Activated CD4-positive, alpha-beta T cell treated with anti-CD3 and anti-CD28 coated beads, Interleukin-2, Interleukin-4, amounts not matched to agents 100 ng/mL and 50 ng/mL, durations not matched to agents 16 hours and 8 hours (primary cell): ENCODE data around the gene SOBP.
"Not testable (repeated sequence)": the region's sequence is repeated elsewhere in the genome, so short reads cannot be mapped to it uniquely, and the experiment has no call there.

ENCODE experiments used
- DNase-seq: peaks from one replicate; pipeline ENCODE4 v3.0.0-alpha.2; 2020; ENCODE audit warnings: low spot score

SOBP gene, protein sequence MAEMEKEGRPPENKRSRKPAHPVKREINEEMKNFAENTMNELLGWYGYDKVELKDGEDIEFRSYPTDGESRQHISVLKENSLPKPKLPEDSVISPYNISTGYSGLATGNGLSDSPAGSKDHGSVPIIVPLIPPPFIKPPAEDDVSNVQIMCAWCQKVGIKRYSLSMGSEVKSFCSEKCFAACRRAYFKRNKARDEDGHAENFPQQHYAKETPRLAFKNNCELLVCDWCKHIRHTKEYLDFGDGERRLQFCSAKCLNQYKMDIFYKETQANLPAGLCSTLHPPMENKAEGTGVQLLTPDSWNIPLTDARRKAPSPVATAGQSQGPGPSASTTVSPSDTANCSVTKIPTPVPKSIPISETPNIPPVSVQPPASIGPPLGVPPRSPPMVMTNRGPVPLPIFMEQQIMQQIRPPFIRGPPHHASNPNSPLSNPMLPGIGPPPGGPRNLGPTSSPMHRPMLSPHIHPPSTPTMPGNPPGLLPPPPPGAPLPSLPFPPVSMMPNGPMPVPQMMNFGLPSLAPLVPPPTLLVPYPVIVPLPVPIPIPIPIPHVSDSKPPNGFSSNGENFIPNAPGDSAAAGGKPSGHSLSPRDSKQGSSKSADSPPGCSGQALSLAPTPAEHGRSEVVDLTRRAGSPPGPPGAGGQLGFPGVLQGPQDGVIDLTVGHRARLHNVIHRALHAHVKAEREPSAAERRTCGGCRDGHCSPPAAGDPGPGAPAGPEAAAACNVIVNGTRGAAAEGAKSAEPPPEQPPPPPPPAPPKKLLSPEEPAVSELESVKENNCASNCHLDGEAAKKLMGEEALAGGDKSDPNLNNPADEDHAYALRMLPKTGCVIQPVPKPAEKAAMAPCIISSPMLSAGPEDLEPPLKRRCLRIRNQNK

DNA sequence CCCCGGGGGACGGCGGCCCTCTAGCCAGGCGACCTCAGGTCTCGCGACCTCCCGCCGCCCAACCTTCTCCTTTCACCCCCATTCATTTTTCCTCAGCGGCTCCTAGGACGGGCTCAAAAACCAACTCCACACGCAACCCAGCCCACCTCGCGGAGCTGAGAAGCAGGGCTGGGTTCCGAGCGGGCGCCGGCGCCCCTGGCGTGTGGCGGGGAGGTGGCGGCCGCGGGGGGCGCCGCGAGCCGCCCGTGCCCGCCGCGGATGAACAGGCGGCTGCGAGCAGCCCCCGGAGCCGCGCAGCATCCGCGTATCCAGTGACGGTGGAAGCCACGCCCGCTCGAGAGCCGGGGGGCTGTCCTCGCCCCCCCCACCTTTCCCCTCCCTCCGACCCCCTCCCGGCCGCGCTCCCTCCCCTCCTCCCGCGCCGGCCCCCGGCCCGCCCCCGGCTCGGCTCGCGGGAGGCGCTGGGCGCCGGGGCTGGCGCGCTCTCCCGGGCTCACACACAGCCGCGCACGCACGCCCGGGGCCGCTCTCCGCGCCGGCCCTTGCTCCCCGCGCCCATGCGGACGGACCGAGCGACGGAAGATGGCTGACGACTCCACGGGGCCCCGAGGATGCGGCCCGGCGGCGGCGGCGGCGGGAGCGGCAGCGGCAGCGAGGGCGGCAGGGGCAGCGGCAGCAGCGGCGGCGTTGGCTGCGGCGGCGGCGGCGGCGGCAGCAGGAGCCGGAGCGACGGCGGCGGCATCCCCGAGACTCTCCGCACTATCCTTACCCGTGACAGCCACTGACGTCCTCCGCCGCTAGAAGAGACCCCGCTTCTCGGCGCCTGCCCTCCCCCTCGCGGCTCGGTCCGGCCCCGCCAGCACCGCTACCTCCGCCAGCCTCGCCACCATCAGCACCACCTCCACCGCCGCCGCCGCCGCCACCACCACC, at the start of gene SOBP:
SOBP (plus strand) TSS at position 482 of the 930 bp plus-strand sequence. CDS start 500 bp downstream, outside the sequence.
- DNase-seq = peak; percentile 15

DNA sequence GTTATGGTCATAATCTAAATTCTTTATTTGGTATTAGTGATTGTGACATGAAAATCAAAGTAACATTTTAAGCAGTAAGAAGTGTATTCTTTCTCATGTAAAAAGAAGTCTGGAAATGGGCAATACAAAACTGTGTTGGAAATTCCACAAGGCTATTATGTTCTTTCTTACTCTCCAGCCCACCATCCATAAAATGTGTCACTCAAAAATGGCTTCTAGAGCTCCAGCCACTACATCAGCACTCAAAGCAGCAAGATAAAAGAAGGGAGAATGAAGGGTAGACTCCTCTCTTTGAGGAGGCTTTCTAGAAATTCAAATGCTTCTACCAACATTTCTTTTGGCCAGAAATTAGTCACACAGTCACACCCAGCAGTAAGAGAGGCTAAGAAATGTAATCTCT, 49.0 kb upstream of the SOBP start:
- no peak for DNase-seq

DNA sequence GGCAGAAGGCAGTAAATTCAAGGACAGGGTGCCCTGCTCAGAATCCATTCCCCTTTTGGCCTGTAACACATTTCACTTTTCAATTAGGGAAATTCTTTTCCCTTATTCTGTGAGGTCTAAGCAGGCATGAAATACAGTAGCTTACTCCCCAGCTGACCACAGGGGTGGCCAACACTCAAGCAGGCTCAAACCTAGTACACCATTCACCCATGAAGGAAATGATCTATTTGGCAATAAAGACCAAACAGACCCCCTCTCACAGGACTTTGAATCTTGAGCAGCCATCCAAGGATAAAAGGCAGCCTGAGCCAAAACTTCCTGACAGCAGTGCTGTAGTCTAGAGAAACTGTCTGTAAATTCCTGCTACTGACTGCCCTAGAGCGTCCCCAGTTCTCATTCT, 48.2 kb upstream of the SOBP start:
- DNase-seq = no peak

DNA sequence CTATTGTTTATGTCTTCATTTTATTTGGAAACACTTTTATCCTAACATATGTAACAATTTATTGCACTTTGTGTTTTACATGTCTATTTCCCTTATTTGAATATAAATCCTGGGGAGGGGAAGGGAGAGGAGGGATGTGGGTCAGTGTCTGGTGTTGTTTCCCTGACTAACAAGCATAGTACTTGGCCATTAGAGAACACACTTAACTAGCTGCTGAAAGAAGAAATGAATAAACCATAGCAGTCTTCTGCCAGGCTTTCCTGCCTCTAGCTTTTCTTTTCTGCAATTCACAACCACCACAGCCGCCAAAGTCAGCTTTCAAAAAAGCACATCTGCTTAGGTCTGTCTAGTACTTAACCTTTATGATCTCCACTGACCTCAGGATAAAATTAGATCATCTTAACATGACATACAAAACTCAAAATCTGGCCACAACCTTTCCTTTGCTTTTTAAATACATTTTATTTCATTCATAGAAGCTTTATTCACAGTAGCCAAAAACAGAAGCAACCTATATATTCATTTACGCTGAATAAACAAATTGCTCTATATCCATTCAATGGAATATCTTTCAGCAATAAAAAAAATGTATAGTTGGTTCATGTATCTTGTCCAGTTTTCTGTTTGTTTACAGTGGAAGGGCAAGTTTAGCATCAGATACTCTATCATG, 46.8 kb upstream of the SOBP start:
- DNase-seq = no peak

DNA sequence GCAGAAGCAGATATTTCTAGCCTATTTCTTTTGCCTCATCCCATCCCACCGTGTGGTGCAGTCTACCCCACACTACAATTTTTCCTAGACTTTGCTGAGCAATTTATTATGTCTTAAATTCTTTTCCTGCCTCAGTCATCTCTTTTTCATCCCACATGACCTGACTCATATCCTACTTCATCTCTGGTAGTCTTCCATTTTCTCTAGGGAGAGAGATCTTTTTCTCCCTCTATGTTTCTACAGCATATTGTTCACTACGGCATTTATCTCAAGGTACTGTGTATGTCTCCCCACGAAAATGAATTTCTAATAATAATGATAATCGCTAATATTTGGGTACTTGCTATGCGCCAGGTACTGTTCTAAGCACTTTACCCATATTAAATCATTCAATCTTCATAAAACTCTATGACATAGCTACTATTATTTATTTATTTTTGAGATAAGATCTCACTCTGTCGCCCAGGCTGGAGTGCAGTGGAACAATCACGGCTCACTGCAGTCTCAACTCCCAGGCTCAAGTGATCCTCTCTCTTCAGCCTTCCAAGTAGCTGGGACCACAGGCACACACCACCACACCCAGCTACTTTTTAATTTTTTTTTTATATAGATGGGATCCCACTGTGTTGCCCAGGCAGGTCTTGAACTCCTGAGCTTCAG, 46.2 kb upstream of the SOBP start:
- no peak for DNase-seq

DNA sequence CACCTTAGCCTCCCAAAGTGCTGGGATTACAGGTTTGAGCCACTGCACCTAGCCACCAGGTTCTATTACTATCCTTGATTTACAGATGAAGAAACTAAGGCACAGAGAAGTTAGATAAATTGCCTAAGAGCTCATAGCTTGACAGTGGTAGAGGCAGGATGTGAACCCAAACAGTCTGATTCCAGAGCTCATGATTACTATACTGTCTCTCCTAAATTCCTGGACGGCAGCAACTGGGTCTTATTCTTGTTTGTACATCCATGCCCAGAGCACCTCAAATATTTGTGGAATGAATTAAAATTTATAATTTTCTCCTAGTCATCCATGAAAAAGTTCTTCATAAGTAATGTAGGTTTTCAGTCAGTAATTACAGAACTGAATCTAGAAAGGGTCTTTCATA, 45.6 kb upstream of the SOBP start:
- no peak for DNase-seq

DNA sequence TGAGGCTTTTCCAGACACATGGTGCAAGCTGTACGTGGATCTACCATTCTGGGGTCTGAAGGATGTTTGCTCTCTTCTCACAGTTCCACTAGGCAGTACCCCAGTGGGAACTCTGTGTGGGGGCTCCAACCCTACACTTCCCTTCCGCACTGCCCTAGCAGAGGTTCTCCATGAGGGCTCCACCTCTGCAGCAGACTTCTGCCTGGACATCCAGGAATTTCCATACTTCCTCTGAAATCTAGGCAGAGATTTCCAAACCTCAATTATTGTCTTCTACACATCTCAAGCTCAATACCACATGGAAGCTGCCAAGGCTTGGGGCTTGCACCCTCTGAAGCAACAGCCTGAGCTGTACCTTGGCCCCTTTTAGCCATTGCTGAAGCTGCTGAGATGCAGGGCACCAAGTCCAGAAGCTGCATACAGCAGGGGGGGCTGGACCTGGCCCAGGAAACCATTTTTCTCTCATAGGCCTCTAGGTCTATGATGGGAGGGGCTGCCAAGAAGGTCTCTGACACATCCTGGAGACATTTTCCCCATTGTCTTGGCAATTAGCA, 42.2 kb upstream of the SOBP start:
- no peak for DNase-seq

DNA sequence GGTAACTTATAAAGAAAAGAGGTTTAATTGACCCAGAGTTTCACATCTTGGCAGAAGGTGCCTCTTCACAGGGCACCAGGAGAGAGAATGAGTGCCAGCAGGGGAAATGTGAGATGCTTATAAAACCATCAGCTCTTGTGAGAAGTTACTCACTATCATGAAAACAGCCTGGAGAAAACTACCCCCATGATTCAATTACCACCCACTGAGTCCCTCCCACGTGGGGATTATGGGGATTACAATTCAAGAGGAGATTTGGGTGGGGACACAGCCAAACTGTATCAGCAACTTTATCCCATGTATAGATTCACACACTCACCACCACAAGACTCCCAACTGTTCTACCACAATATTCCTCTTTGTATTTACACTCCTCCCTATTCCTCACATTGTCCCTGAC, 41.1 kb upstream of the SOBP start:
- DNase-seq = no peak

DNA sequence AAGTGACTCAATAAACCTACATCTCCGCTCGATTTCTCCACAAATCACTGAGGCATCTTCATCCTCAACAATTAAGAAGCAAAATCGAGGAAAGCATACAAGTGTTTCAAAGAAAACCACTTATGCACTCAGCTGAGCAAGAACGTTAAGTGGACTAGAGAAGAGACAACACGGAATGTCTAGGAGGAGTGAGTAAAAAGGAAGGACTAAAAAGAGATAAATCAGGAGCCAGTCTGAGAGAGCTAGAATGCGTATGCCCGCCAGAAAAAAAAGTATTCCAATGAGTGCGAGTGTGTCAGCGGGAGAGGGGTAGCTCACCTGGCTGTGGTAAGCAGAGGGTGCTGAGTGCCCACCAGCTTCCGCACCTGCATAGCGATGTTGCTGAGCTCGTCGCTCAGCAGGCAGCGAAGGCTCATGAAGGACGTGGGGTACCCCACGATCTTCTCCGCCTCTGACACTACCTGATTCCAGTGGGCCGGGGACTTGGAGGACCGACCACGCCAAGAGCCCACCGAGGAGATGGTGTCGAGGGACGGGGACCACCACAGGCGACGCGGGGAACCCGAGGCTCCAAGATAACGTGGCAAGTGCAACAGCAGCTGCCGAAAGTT, 31.1 kb upstream of the SOBP start:
- peak; percentile 21 for DNase-seq

DNA sequence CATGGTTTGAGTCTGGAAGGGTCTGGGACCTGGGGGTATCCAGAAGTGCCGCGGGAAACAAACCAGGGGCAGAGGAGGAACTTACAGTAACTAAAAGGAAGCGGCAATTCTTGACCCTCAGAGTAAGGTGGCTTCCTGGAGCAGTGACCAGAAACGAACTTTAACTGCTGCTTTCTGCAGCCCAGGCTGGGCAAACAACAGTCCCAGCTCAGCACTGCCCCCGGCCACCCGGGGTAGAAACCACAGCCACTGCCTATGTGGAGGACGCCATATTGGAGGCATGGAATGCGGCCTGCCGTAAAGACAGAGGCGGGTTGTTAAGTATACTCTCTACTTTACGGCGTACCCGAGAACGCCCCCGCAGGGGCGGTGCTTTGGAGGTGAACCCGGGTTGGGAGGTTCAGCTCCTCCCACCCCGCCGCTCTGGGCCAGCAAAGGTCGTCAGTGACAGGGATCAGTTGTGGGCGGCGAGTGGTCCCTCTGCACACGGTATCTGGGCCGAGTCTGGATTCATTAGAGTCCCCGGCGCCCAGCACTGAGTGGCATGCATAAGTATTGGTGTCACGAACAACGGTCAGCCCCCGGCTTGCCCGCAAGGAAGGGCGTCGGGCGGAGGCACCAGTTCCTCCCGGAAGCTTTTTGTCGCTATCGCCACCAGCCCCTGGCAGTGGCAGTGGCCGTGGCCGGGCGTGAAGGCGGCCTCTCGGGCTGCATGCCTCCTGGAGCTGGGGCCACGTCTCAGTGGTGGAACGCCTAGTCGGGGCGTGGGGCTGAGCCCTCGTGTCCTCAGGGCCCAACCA, 30.4 kb upstream of the SOBP start, which contains the start of gene PDSS2:
PDSS2 (minus strand) TSS at position 282 of the 800 bp plus-strand sequence; CDS start at position 3, 279 bp downstream.
- DNase-seq = peak; percentile 98

DNA sequence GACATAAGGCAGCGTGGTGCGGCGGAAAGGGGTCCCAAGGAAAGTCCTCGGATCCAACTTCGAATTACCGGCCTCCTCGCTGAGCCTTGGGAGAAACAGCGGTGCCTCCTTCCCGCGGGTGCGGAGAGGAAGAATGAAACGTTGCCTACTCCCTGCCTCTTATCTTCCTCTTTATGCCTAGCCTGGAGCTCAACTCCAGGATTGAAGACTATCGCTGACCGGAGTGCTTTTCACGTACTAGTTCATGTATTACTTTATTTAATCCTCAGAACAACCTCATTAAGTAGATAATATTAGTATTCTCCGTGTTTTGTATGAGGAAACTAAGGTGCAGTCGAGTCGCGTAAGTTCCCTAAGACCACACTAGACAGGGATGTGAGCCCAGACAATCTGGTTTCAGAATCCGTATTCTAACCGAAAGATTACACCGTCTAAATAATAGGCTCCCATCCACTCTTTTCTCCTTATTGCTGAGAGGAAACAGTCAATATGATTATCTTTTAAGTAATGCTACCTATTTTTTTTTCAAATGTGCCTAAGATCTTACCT, 29.8 kb upstream of the SOBP start:
- no peak for DNase-seq

DNA sequence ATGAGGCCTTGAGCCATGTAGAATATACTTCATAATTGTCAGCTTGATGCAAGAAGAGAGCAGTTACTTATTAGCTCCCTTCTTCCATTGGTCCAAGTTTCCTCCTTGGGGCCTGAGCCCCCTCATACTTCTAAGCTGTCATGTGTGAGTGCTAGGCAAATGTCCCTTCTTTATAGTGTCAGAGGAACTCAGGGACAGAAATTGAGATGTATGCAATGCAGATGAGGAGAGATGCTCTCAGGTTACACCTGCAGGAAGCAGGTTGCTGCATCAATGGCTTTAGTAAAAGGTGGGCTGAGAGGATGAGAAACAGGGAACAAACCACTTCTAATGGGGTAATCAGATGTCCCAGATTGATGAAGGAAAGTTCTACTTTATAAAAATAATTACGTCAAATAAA, 23.9 kb upstream of the SOBP start:
- DNase-seq = no peak

DNA sequence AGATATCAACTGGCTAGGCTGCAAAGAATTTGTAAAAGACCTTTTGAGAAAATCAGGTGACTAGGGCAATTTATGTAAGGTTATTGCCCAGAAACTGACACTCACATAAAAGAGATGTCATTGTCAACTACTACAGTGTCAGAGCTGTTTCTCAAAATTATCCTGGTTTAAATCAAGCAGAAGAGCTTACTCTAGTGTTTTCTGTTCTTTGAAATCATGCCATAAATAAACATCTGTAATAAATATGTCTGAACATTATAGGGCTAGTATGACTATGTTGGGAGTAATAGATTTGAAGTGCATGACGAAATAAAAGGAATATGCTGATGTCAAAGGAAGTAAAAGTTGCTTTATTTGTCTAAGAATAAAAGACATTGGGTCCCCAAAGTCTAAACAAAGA, 19.6 kb upstream of the SOBP start:
- DNase-seq = no peak

DNA sequence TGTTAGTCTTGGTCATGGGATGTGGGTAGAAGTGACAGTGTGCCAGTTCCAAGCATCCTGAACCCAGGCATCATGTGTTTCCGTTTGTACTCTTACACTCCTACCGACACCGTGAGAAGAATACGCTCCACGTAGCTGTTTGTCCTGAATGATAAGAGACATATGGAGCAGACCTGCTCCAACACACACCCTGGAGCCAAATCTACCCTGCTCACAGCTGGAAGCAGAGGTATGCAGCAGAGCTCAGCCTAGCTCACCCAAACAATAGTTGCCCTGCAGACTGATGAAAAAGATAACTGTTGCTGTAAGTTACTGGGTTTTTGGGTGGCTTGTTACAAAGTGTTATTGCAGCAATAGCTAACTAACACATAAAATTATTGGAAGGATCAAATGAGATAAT, 16.3 kb upstream of the SOBP start:
- no peak for DNase-seq

DNA sequence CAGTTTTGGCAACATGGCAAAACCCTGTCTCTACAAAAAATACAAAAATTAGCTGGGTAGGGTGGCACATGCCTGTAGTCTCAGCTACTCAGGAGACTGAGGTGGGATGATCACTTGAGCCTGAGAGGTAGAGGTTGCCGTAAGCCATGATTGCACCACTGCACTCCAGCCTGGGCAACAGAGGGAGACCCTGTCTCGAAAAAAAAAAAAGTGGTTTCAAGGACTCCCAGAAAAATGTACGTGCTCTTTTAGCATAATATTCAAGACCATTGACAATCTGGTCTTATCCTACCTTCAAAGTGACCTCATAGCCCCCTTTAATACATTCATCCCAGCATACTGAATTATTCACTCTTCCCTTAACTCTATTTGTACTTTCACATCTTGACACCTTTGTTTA, 14.6 kb upstream of the SOBP start:
- DNase-seq = not testable (repeated sequence)

DNA sequence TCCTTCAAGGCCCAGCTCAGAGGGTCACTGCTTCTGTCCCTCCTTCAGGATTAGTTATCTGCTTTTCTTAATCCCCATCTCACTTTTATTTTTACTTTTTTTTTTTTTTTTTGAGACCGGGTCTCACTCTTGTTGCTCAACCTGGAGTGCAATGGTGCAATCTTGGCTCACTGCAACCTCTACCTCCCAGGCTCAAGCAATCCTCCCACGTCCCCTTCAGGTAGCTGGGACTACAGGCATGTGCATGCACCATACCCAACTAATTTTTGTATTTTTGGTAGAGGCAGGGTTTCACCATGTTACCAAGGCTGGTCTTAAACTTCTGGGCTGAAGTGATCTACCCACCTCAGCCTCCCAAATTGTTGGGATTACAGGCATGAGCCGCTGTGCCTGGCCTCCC, 14.1 kb upstream of the SOBP start:
- not testable (repeated sequence) for DNase-seq

DNA sequence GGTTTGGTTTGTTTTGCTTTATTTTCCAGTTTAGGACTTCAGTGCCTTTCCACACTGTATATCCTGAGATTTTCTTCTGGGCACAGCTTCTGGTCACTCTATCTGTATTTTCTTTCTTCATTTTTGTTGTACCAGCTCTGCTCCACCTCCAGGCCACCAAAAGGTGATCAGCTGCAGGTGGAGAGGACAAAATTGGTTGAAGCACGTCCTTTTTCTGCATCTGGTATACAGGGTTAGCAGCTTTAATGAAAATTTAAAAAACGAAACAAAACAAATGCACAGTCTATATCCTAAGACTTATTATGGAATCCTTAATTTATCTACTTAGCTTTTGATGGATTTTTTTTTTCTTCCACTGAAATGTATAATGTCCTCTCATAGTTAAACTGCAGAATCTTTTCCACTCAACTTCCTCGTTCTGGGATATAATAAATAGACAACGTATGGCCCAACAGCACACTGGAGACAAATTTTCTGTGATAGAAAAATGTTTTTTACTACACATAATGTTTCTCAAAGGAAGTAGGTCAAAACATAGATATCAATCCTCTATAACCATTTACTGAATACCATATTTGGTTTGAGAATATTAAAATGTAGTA, 10.7 kb upstream of the SOBP start:
- DNase-seq = no peak

DNA sequence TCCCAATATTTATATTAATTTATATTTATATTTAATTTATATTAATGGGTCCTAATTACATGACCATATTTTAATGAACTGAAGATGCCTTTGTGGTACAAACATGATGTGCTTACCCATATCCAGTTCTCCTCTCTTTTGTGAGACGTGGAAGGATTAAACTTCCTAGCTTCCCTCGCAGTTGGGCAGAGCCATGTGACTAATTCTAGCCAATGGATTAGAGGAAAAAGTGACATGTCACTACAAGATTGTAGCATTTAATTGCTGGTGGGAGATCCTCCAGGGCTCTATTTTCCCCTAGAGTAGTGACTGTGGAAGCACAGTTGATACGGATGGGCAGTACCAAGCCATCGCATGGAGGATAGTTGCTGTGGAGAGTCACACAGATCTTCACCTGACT, 4.8 kb upstream of the SOBP start:
- no peak for DNase-seq
